Natural killer cell (primary cell): ENCODE measurements around the gene PIKFYVE. TPM values are rescaled to one million over a fixed set of nuclear protein-coding genes. Genes with fewer than 3 reads are reported as not detected.

ENCODE experiments used
- ATAC-seq, 3 donors: fragments of 150-1000 bp in 2 of 3; fragments of 200-7000 bp in 1 of 3; cut with Tn5 transposase; 1 replicate in 1 of 3; 2 replicates in 2 of 3; pipeline ENCODE4 v1.10.0; 2021; ENCODE audit warnings: mild to moderate bottlenecking in 2 of 3, moderate library complexity in 2 of 3
- DNase-seq, 2 donors: peaks; one replicate each; pipeline versions ENCODE4 v3.0.0 to v3.0.0-alpha.2; 2013 to 2021; ENCODE audit warnings: mixed read lengths in 1 of 2
- H3K27ac ChIP-seq: one replicate; pipeline ENCODE4 v1.5.1; 2013; ENCODE audit warnings: mild to moderate bottlenecking, low read length
- H3K27me3 ChIP-seq: one replicate; pipeline ENCODE4 v1.6.1; 2013; ENCODE audit warnings: low read length; ENCODE audit not compliant: control insufficient read depth, insufficient read depth
- H3K36me3 ChIP-seq: one replicate; pipeline ENCODE4 v1.6.1; 2013; ENCODE audit warnings: low read length; ENCODE audit not compliant: control insufficient read depth, insufficient read depth
- H3K4me1 ChIP-seq: one replicate; pipeline ENCODE4 v1.6.1; 2013; ENCODE audit warnings: low read length; ENCODE audit not compliant: control insufficient read depth, insufficient read depth
- H3K4me3 ChIP-seq: one replicate; pipeline ENCODE4 v1.5.1; 2013; ENCODE audit warnings: low read length
- H3K9me3 ChIP-seq: one replicate; pipeline ENCODE4 v1.6.1; 2013; ENCODE audit warnings: low read length; ENCODE audit not compliant: control insufficient read depth, insufficient read depth
- H3K27ac Mint-ChIP-seq, 2 donors: one replicate each; pipeline ENCODE4 v1.8.0; 2022; ENCODE audit warnings: mild to moderate bottlenecking in 2 of 2, mixed read lengths in 2 of 2, moderate library complexity in 1 of 2
- H3K27me3 Mint-ChIP-seq, 2 donors: one replicate each; pipeline ENCODE4 v1.8.0; 2022; ENCODE audit warnings: low read depth in 2 of 2, mixed read lengths in 2 of 2
- H3K36me3 Mint-ChIP-seq: one replicate; pipeline ENCODE4 v1.8.0; 2022; ENCODE audit warnings: mixed read lengths
- H3K4me1 Mint-ChIP-seq, 2 donors: one replicate each; pipeline ENCODE4 v1.8.0; 2022; ENCODE audit warnings: mixed read lengths in 2 of 2
- H3K4me3 Mint-ChIP-seq: one replicate; pipeline ENCODE4 v1.8.0; 2022; ENCODE audit warnings: mild to moderate bottlenecking, moderate library complexity, mixed read lengths
- H3K9me3 Mint-ChIP-seq, 2 donors: one replicate each; pipeline ENCODE4 v1.8.0; 2022; ENCODE audit warnings: mixed read lengths in 2 of 2
- CTCF ChIP-seq: fragments of 200-600 bp; IDR thresholded peaks from one replicate; pipeline ENCODE4 v1.8.0; 2022; ENCODE audit warnings: antibody characterized with exemption
- WGBS: methylation state at CpG from one replicate; pipeline ENCODE4 v1.1.7; 2013; ENCODE audit warnings: missing lambda C conversion rate; ENCODE audit not compliant: insufficient coverage; 5-methylcytosine and 5-hydroxymethylcytosine counted together
- intact Hi-C: fragments of 100-400 bp; cut with micrococcal nuclease; formaldehyde crosslinking; loops from one replicate; pipeline ENCODE4 v1.14.2; 2022
- total RNA-seq, 4 donors: library from RNA; stranded (reverse); fragments of 120-200 nt in 1 of 4; gene quantifications; one replicate each; pipeline versions ENCODE4 v1.2.3 to v1.2.4, GENCODE V29; 2013 to 2022

Gene PIKFYVE
- total RNA-seq, 3 donors from 2014 or later (not counting 1 experiment from before 2014, with no cell fraction given) = 38.9 to 48.7 (median 39.2) TPM

GRCh38 chr2:208407667-208408066 lies 141.6 kb downstream of the PIKFYVE start:
- H3K36me3 ChIP-seq = no peaks in the 10 kb centered on the region
- no peaks in the 10 kb centered on the region for H3K4me1 Mint-ChIP-seq
- H3K36me3 Mint-ChIP-seq = no peaks in the 10 kb centered on the region
- no peak for DNase-seq
- no peak overlapping the region for H3K27ac ChIP-seq
- no peaks in the 10 kb centered on the region for H3K9me3 Mint-ChIP-seq
- H3K4me3 ChIP-seq = no peak overlapping the region
- no peaks in the 10 kb centered on the region for H3K9me3 ChIP-seq
- no peak overlapping the region for H3K4me3 Mint-ChIP-seq
- peaks cover 26% of the 10 kb centered on the region for H3K27me3 ChIP-seq
- TF ChIP-seq CTCF = no peak
- no peaks in the 10 kb centered on the region for H3K4me1 ChIP-seq
- intact Hi-C loops = no loop called here
- no peak overlapping the region for H3K27ac Mint-ChIP-seq
- 24% methylated on average over 8 of the region's 9 CpGs for WGBS
- ATAC-seq = no peak
- H3K27me3 Mint-ChIP-seq = peaks cover 32 to 77% of the 10 kb centered on the region in 2 donors

Other genes with a start within 250 kb of the PIKFYVE start
- gene PLEKHM3, start 240.7 kb upstream of the PIKFYVE start, total RNA-seq = 10 to 100 TPM; 21.7 to 27.7 (median 26.3) TPM
- gene CRYGD, start 141.7 kb upstream of the PIKFYVE start, total RNA-seq = not detected
- gene CRYGC, start 136.4 kb upstream of the PIKFYVE start, total RNA-seq = not detected
- gene CRYGB, start 120.1 kb upstream of the PIKFYVE start, total RNA-seq = not detected
- gene CRYGA, start 102.7 kb upstream of the PIKFYVE start, total RNA-seq = not detected
- not detected for gene C2orf80, start 76.2 kb upstream of the PIKFYVE start, total RNA-seq
- 10 to 100 TPM in 2 of 3 donors, 1 to 10 TPM in 1; 6.8 to 15.2 (median 12.2) TPM for gene IDH1, start 11.2 kb upstream of the PIKFYVE start, total RNA-seq
- under 1 TPM; 0.50 to 0.65 (median 0.61) TPM for gene PTH2R, start 140.5 kb downstream of the PIKFYVE start, total RNA-seq